ENCODE data around the gene BASP1. TPM values are rescaled to one million over a fixed set of nuclear protein-coding genes. Genes with fewer than 3 reads are reported as not detected.

BASP1 gene
- total RNA-seq, 1 experiment from 2014 or later = 0.34 TPM

DNA sequence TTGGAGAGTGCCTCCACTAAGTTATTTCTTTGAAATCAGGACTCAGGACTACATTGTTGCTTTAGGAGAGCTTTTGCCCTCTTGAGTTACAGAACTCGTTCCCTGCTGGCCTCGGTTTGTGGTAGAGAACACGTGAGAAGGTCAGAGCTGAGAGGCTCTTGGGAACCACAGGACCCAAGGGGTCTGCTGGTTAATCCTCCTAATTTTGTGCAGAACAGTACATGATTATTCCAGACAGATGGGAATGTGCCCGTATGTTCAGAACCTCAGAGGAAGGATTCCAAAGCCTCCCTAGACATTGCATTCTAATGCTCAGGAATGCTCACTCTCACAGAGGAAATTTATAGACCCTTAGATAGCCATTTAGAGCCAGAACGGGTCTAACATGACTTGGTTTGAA is 25.2 kb upstream of the BASP1 start:
- CTCF ChIA-PET = interaction anchor here (0.7 to 3.8 kb wide), 3 partner anchors 401 to 736 kb away, joined by 3 to 39 read pairs (median 34); no protein-coding TSS in a partner anchor
- Histone ChIP-seq H3K27me3 (ENCODE audit: insufficient read depth, low read length) (no peaks in the 10 kb centered on the region), H3K9me2 (ENCODE audit: insufficient read depth) (no peaks in the 10 kb centered on the region), H3K27ac (ENCODE audit: low read depth, low read length) (no peak overlapping the region), H3K4me1 (ENCODE audit: control insufficient read depth in 1 of 2, insufficient read depth in 2 of 2, low read length in 2 of 2) (peaks cover 4 to 14% of the 10 kb centered on the region in 2 experiments), H2AFZ (ENCODE audit: low read depth, low read length, poor library complexity, severe bottlenecking) (no peak overlapping the region), H3K79me2 (ENCODE audit: insufficient read depth, low read length) (no peaks in the 10 kb centered on the region), H3K4me3 (replicated peaks in 1 of 2; ENCODE audit: low read depth in 1 of 2, low read length in 2 of 2) (no peak overlapping the region), H3K36me3 (ENCODE audit: control insufficient read depth in 1 of 2, insufficient read depth in 2 of 2, low read length in 2 of 2) (no peaks in the 10 kb centered on the region), H4K20me1 (ENCODE audit: insufficient read depth) (no peaks in the 10 kb centered on the region), H3K4me2 (ENCODE audit: low read length) (no peak overlapping the region), H3K9ac (ENCODE audit: low read length) (no peak overlapping the region), H3K9me3 (ENCODE audit: control insufficient read depth in 1 of 2, insufficient read depth in 1 of 2, low read depth in 1 of 2, low read length in 2 of 2) (peaks cover 0 to 3% of the 10 kb centered on the region in 2 experiments; a peak in 1 of 4 replicates)
- RAD21 ChIA-PET (ENCODE audit: low non-redundant PET in 1 of 2, low total read pairs in 2 of 2, uncharacterized antibody in 2 of 2, unreplicated experiment in 2 of 2) = no interaction called here
- POLR2A ChIA-PET = no interaction called here
- ATAC-seq (no peak), DNase-seq (ENCODE audit: low read depth, low spot score) (no peak)
- intact Hi-C loops (cut with micrococcal nuclease) = no loop called here
- BruUV-seq (replicated peaks) = no TSS peak
- no peak for TF ChIP-seq TCF7L2 (IDR thresholded peaks at IDR 0.05; ENCODE audit: borderline replicate concordance, extremely low read depth, insufficient read depth, insufficient read length)
- TF ChIP-seq, protein P1, sequence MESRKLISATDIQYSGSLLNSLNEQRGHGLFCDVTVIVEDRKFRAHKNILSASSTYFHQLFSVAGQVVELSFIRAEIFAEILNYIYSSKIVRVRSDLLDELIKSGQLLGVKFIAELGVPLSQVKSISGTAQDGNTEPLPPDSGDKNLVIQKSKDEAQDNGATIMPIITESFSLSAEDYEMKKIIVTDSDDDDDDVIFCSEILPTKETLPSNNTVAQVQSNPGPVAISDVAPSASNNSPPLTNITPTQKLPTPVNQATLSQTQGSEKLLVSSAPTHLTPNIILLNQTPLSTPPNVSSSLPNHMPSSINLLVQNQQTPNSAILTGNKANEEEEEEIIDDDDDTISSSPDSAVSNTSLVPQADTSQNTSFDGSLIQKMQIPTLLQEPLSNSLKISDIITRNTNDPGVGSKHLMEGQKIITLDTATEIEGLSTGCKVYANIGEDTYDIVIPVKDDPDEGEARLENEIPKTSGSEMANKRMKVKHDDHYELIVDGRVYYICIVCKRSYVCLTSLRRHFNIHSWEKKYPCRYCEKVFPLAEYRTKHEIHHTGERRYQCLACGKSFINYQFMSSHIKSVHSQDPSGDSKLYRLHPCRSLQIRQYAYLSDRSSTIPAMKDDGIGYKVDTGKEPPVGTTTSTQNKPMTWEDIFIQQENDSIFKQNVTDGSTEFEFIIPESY (IDR thresholded peaks at IDR 0.05; ENCODE audit: extremely low read depth, insufficient replicate concordance, low read length) = no peak
- no peak for TF ChIP-seq POLR2A (IDR thresholded peaks at IDR 0.05; ENCODE audit: borderline replicate concordance, extremely low read depth, insufficient read depth, insufficient read length)
- no peak for TF ChIP-seq SIN3A (IDR thresholded peaks at IDR 0.05; ENCODE audit: low read depth)
- TF ChIP-seq, protein P2, sequence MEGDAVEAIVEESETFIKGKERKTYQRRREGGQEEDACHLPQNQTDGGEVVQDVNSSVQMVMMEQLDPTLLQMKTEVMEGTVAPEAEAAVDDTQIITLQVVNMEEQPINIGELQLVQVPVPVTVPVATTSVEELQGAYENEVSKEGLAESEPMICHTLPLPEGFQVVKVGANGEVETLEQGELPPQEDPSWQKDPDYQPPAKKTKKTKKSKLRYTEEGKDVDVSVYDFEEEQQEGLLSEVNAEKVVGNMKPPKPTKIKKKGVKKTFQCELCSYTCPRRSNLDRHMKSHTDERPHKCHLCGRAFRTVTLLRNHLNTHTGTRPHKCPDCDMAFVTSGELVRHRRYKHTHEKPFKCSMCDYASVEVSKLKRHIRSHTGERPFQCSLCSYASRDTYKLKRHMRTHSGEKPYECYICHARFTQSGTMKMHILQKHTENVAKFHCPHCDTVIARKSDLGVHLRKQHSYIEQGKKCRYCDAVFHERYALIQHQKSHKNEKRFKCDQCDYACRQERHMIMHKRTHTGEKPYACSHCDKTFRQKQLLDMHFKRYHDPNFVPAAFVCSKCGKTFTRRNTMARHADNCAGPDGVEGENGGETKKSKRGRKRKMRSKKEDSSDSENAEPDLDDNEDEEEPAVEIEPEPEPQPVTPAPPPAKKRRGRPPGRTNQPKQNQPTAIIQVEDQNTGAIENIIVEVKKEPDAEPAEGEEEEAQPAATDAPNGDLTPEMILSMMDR (IDR thresholded peaks at IDR 0.05 in 2 of 3, conservative IDR thresholded peaks at IDR 0.05 in 1 of 3; ENCODE audit: borderline replicate concordance in 1 of 3, insufficient read depth in 1 of 3, low read depth in 2 of 3, low read length in 2 of 3) = no peak
